Measurements from ENCODE around the gene RPL7L1. TPM values are rescaled to one million over a fixed set of nuclear protein-coding genes. Genes with fewer than 3 reads are reported as not detected.
"Not testable (repeated sequence)": the region's sequence is repeated elsewhere in the genome, so short reads cannot be mapped to it uniquely, and the experiment has no call there.

The RPL7L1 gene
- total RNA-seq, 4 donors from 2014 or later = 61.1 to 106 (median 87.9) TPM

- no peak overlapping the region for H3K4me3 ChIP-seq
- H3K9me3 ChIP-seq = no peaks in the 10 kb centered on the region
- H3K4me1 ChIP-seq = peaks cover 0 to 36% (median 12%) of the 10 kb centered on the region in 3 donors
- no peaks in the 10 kb centered on the region for H3K27me3 ChIP-seq
- TF ChIP-seq POLR2AphosphoS5 (IDR thresholded peaks at IDR 0.05) (no peak), POLR2A (IDR thresholded peaks at IDR 0.05) (no peak), CTCF (IDR thresholded peaks at IDR 0.05) (no peak), EP300 (IDR thresholded peaks at IDR 0.05) (no peak)
- H3K27ac ChIP-seq = no peak overlapping the region
- ATAC-seq = no peak
- WGBS, 2 donors (ENCODE audit: low coverage in 1 of 2) = 50 to 71% methylated on average over 3 to 4 of the region's 4 CpGs
- H3K36me3 ChIP-seq = peaks cover 6 to 77% of the 10 kb centered on the region in 2 donors
Measured at GRCh38 chr6:42885702-42886101, 6.3 kb downstream of the RPL7L1 start.

GRCh38 chr6:42888201-42888600 is 8.8 kb downstream of the RPL7L1 start:
- peaks cover 6 to 60% of the 10 kb centered on the region in 2 donors for H3K36me3 ChIP-seq

GRCh38 chr6:42889815-42890214 is 10.4 kb downstream of the RPL7L1 start:
- no peaks in the 10 kb centered on the region for H3K27me3 ChIP-seq
- H3K27ac ChIP-seq = peak overlapping the region; percentile 83 to 95 (median 92)
- peaks cover 0 to 44% of the 10 kb centered on the region in 2 donors for H3K36me3 ChIP-seq
- peaks cover 0 to 17% (median 4%) of the 10 kb centered on the region in 3 donors for H3K4me1 ChIP-seq
- no peak for TF ChIP-seq EP300 (IDR thresholded peaks at IDR 0.05)
- no peak for TF ChIP-seq CTCF (IDR thresholded peaks at IDR 0.05)
- TF ChIP-seq POLR2AphosphoS5 (IDR thresholded peaks at IDR 0.05) = no peak
- no peak for TF ChIP-seq POLR2A (IDR thresholded peaks at IDR 0.05)
- peak overlapping the region; percentile 93 to 96 for H3K4me3 ChIP-seq
- no peak for ATAC-seq
- 37 to 46% methylated on average over 4 of the region's 4 CpGs for WGBS, 2 donors (ENCODE audit: low coverage in 1 of 2)
- H3K9me3 ChIP-seq = no peaks in the 10 kb centered on the region

More at GRCh38 chr6:42888201-42888600, 8.8 kb downstream of the RPL7L1 start:
- H3K4me1 ChIP-seq = peaks cover 0 to 19% (median 4%) of the 10 kb centered on the region in 3 donors
- H3K27ac ChIP-seq, H3K9me3 ChIP-seq, H3K27me3 ChIP-seq, H3K4me3 ChIP-seq, ATAC-seq: not testable (repeated sequence)
- WGBS, 2 donors (ENCODE audit: low coverage in 1 of 2) = 84 to 100% methylated on average over 2 to 3 of the region's 4 CpGs

GRCh38 chr6:42890311-42891198 is 11.1 kb downstream of the RPL7L1 start:
- Histone ChIP-seq H3K36me3 (peaks cover 0 to 36% of the 10 kb centered on the region in 2 donors), H3K4me1 (peaks cover 0 to 17% (median 4%) of the 10 kb centered on the region in 3 donors), H3K4me3 (peak overlapping the region; percentile 93 to 96), H3K27ac (peak overlapping the region; percentile 83 to 95 (median 92)), H3K27me3 (no peaks in the 10 kb centered on the region), H3K9me3 (no peaks in the 10 kb centered on the region)
- 0% methylated on average over 12 to 27 of the region's 63 CpGs for WGBS, 2 donors (ENCODE audit: low coverage in 1 of 2)
- TF ChIP-seq EP300 (IDR thresholded peaks at IDR 0.05) = no peak
- TF ChIP-seq POLR2AphosphoS5 (IDR thresholded peaks at IDR 0.05) = peak; percentile 87
- TF ChIP-seq POLR2A (IDR thresholded peaks at IDR 0.05) = peak; percentile 62 to 69
- ATAC-seq = peak; percentile 99

GRCh38 chr6:42891199-42891722 is 11.8 kb downstream of the RPL7L1 start:
- peaks cover 0 to 17% (median 4%) of the 10 kb centered on the region in 3 donors for H3K4me1 ChIP-seq
- no peaks in the 10 kb centered on the region for H3K9me3 ChIP-seq
- H3K27ac ChIP-seq = peak overlapping the region; percentile 5 to 95 (median 92)
- no peaks in the 10 kb centered on the region for H3K27me3 ChIP-seq
- no peak for ATAC-seq
- peak overlapping the region; percentile 93 to 96 for H3K4me3 ChIP-seq
- 14 to 20% methylated on average over 6 to 12 of the region's 17 CpGs for WGBS, 2 donors (ENCODE audit: low coverage in 1 of 2)
- peaks cover 0 to 29% of the 10 kb centered on the region in 2 donors for H3K36me3 ChIP-seq
- TF ChIP-seq POLR2A (IDR thresholded peaks at IDR 0.05) (no peak), POLR2AphosphoS5 (IDR thresholded peaks at IDR 0.05) (no peak), EP300 (IDR thresholded peaks at IDR 0.05) (no peak), CTCF (IDR thresholded peaks at IDR 0.05) (no peak)

- 65 to 77% methylated on average over 6 to 19 of the region's 19 CpGs for WGBS, 2 donors (ENCODE audit: low coverage in 1 of 2)
- not testable (repeated sequence) for ATAC-seq
Measured at GRCh38 chr6:42894041-42894828, 14.8 kb downstream of the RPL7L1 start.

More at GRCh38 chr6:42894041-42894828, 14.8 kb downstream of the RPL7L1 start:
- not testable (repeated sequence) for H3K4me3 ChIP-seq, H3K9me3 ChIP-seq, H3K36me3 ChIP-seq, H3K27me3 ChIP-seq, H3K27ac ChIP-seq
- peaks cover 0 to 23% (median 4%) of the 10 kb centered on the region in 3 donors for H3K4me1 ChIP-seq
